ENCODE results near the gene LPP.

- no peak for TF ChIP-seq FOSL1 (IDR thresholded peaks at IDR 0.05; ENCODE audit: low read depth)
- TF ChIP-seq REST (IDR thresholded peaks at IDR 0.05; ENCODE audit: low read depth), result no peak
- no peak for TF ChIP-seq POLR2AphosphoS5 (IDR thresholded peaks at IDR 0.05; ENCODE audit: low read depth, low read length)
- no peak for TF ChIP-seq CTCF (IDR thresholded peaks at IDR 0.05 in 2 of 3, conservative IDR thresholded peaks at IDR 0.05 in 1 of 3; ENCODE audit: borderline replicate concordance in 1 of 3, insufficient read depth in 1 of 3, low read depth in 2 of 3, low read length in 2 of 3)
- no peak for TF ChIP-seq ZNF274 (IDR thresholded peaks at IDR 0.05; ENCODE audit: low read depth, low read length)
- TF ChIP-seq TCF7L2 (IDR thresholded peaks at IDR 0.05; ENCODE audit: borderline replicate concordance, extremely low read depth, insufficient read depth, insufficient read length), result no peak
Observed at GRCh38 chr3:188400494-188401243, 246.7 kb downstream of the LPP start.
